Measurements from ENCODE around the gene PPP6R2. TPM values are rescaled to one million over a fixed set of nuclear protein-coding genes. Genes with fewer than 3 reads are reported as not detected.

Gene PPP6R2
- total and polyA plus RNA-seq, 2 donors (not counting 3 experiments of a cell fraction or from before 2014, with no cell fraction given) = 38.6 to 54.6 TPM

DNA sequence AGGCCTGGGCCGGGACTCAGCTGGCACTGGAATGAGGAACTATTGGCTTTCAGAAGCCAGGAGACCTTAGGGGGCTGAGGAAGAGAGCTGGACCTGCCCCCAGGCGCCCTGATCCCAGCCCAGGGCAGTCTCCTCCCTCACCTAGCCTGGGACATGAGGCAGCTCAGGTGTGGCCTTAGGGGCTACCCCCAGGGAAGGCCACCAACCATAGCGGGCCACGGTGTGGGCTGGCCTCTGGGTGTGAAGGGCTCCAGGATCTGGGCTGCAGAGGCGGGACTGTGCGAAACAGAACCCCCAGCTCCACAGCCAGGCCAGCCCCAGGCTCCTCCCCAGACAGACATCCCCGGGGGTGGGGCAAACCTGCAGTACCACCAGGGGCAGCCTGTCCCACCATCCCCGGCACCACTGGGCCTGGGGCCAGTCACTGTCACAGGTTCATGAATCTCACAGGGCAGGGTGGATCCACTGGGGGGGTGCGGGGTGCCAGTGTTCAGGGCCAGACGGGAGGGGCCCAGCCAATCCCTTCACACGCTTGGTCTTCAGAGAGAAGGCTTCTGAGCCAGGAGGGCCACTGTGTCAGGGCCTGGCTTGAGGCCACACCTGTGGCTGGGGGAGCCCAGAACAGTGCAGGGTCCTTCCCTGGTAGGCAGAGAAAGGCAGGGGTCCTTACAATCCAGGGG lies 39.1 kb upstream of the PPP6R2 start:
- no peak overlapping the region for H3K27ac ChIP-seq (ENCODE audit: insufficient read depth, low read depth, low read length)
- no peaks in the 10 kb centered on the region for H3K9me3 ChIP-seq (replicated peaks; ENCODE audit: control insufficient read depth, insufficient read depth, low read length)
- H3K4me3 ChIP-seq (replicated peaks in 1 of 3; ENCODE audit: insufficient read depth in 1 of 3, low read depth in 1 of 3, low read length in 3 of 3) = no peak overlapping the region
- H3K27me3 ChIP-seq (ENCODE audit: control insufficient read depth in 2 of 2, insufficient read depth in 2 of 2, low read length in 2 of 2) = no peaks in the 10 kb centered on the region
- dilution Hi-C loops (cut with MboI; ENCODE audit: extremely low pct_ligation_motif_present, low sequenced_read_pairs) = no loop called here
- H3K36me3 ChIP-seq (ENCODE audit: control insufficient read depth in 2 of 2, extremely low read depth in 1 of 2, insufficient read depth in 2 of 2, low read length in 2 of 2) = peaks cover 0 to 6% of the 10 kb centered on the region in 2 experiments
- no peak for FAIRE-seq
- no peaks in the 10 kb centered on the region for H4K20me1 ChIP-seq (replicated peaks; ENCODE audit: control insufficient read depth, extremely low read depth, insufficient read depth, low read length)
- H3K4me2 ChIP-seq (ENCODE audit: insufficient read depth, low read length) = no peak overlapping the region
- peaks cover 35% of the 10 kb centered on the region for H3K4me1 ChIP-seq (ENCODE audit: control insufficient read depth, extremely low read depth, insufficient read depth, low read length)
- BruUV-seq (replicated peaks) = no TSS peak
- intact Hi-C loops (cut with micrococcal nuclease) = no loop called here
- H3K79me2 ChIP-seq (ENCODE audit: control insufficient read depth, insufficient read depth, low read length) = peaks cover 75% of the 10 kb centered on the region
- POLR2A ChIA-PET = no interaction called here
- CTCF ChIA-PET = interaction anchor here (0.7 to 3.6 kb wide), 7 partner anchors 10 to 51 kb away, joined by 3 to 26 read pairs (median 7); no protein-coding TSS in a partner anchor
- no peak overlapping the region for H2AFZ ChIP-seq (ENCODE audit: low read depth, low read length)
- H3K9me1 ChIP-seq (replicated peaks; ENCODE audit: control insufficient read depth, extremely low read depth, insufficient read depth, low read length) = no peaks in the 10 kb centered on the region
- TF ChIP-seq EZH2 (IDR thresholded peaks at IDR 0.05; ENCODE audit: borderline replicate concordance, low read depth, low read length, severe bottlenecking) (no peak), POLR2A (IDR thresholded peaks at IDR 0.05; ENCODE audit: low read depth, low read length) (no peak), MYC (IDR thresholded peaks at IDR 0.05; ENCODE audit: low read depth, low read length) (no peak), JUN (IDR thresholded peaks at IDR 0.05; ENCODE audit: borderline replicate concordance, insufficient read depth, insufficient read length, low read depth) (no peak), GATA2 (IDR thresholded peaks at IDR 0.05; ENCODE audit: insufficient read depth, insufficient read length, low read depth, low read length) (no peak), POLR2AphosphoS5 (IDR thresholded peaks at IDR 0.05; ENCODE audit: insufficient read depth, low read depth, low read length) (no peak), FOS (IDR thresholded peaks at IDR 0.05; ENCODE audit: borderline replicate concordance, insufficient read depth, low read length) (no peak)
- TF ChIP-seq, protein P1, sequence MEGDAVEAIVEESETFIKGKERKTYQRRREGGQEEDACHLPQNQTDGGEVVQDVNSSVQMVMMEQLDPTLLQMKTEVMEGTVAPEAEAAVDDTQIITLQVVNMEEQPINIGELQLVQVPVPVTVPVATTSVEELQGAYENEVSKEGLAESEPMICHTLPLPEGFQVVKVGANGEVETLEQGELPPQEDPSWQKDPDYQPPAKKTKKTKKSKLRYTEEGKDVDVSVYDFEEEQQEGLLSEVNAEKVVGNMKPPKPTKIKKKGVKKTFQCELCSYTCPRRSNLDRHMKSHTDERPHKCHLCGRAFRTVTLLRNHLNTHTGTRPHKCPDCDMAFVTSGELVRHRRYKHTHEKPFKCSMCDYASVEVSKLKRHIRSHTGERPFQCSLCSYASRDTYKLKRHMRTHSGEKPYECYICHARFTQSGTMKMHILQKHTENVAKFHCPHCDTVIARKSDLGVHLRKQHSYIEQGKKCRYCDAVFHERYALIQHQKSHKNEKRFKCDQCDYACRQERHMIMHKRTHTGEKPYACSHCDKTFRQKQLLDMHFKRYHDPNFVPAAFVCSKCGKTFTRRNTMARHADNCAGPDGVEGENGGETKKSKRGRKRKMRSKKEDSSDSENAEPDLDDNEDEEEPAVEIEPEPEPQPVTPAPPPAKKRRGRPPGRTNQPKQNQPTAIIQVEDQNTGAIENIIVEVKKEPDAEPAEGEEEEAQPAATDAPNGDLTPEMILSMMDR (IDR thresholded peaks at IDR 0.05; ENCODE audit: extremely low read depth in 1 of 2, insufficient read depth in 1 of 2, low read depth in 1 of 2, low read length in 2 of 2) = no peak
- TF ChIP-seq, protein P2, sequence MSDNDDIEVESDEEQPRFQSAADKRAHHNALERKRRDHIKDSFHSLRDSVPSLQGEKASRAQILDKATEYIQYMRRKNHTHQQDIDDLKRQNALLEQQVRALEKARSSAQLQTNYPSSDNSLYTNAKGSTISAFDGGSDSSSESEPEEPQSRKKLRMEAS (IDR thresholded peaks at IDR 0.05; ENCODE audit: insufficient read depth, insufficient read length) = no peak
- no peak for DNase-seq (ENCODE audit: low read depth, low spot score)
- no peak overlapping the region for H3K9ac ChIP-seq (replicated peaks; ENCODE audit: extremely low read depth, insufficient read depth, low read length)
